Stimulated activated CD4-positive, alpha-beta T cell treated with anti-CD3 and anti-CD28 coated beads, Interleukin-2, amount 100 ng/mL, for 24 hours (primary cell): Measurements from ENCODE around the gene PSMB2.
A peak's percentile ranks its signal among the peaks of the same experiment; 100 is the strongest.

ENCODE experiments used
- DNase-seq, 2 donors: peaks; one replicate each; pipeline ENCODE4 v3.0.0-alpha.2; 2020

The PSMB2 gene

DNA sequence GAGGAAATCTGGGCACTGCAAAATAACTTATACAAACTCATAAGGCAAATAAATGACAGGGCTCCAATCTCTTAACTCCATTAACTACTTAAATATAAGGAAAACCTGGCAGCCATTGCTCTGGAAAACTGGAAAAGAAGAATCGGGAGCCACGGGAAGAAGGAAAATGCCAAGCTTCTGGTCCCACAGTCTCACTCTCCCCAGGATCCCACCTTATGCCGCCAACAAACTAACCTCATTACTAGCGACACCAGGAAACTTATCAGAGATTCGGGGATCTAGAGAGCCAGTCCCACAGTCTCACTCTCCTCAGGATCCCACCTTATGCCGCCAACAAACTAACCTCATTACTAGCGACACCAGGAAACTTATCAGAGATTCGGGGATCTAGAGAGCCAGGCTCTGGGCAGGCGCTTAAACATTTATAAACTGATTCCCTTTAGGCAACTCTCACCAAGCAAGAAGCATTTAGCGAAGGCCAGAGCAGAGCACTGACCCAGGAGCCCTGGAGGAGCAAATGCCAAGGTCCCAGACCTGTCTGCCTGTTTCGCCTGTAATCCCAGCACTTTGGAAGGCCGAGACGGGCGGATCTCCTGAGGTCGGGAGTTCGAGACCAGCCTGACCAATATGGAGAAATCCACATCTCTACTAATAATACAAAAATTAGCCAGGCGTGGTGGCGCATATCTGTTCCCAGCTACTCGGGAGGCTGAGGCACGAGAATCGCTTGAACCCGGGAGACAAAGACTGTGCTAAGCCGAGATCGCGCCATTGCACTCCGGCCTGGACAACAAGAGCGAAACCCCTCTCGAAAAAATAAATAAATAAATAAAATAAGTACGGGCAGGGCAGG lies 720 bp downstream of the PSMB2 start:
- peak in 1 of 2 donors; percentile 9 for DNase-seq

GRCh38 chr1:35637401-35637809 lies 3.9 kb downstream of the PSMB2 start:
- DNase-seq: no peak

DNA sequence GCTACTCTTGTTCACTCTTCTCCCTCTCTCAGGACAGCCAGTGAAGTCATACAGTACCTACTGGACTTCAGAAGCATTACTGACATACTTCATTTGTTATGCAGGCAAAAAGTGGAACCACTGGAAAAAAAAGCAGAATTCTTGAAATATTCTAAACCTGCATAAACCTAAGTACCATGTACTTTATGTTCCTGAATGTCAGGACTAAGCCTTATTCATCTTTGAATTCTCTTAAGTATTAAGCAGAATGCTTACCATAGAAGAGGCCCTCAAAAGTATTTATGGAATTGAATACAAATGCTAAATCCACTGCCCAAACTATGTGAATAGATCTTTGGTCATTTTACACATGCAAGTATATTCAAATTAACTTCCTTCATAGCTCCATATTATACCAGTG lies 7.8 kb downstream of the PSMB2 start:
- no peak for DNase-seq

GRCh38 chr1:35631396-35631795 lies 9.9 kb downstream of the PSMB2 start:
- DNase-seq: no peak

GRCh38 chr1:35629051-35629450 lies 12.3 kb downstream of the PSMB2 start:
- no peak for DNase-seq

- no peak for DNase-seq
Measured at GRCh38 chr1:35623832-35624231, 17.5 kb downstream of the PSMB2 start.

GRCh38 chr1:35622510-35623178 lies 18.7 kb downstream of the PSMB2 start:
- DNase-seq: no peak

DNA sequence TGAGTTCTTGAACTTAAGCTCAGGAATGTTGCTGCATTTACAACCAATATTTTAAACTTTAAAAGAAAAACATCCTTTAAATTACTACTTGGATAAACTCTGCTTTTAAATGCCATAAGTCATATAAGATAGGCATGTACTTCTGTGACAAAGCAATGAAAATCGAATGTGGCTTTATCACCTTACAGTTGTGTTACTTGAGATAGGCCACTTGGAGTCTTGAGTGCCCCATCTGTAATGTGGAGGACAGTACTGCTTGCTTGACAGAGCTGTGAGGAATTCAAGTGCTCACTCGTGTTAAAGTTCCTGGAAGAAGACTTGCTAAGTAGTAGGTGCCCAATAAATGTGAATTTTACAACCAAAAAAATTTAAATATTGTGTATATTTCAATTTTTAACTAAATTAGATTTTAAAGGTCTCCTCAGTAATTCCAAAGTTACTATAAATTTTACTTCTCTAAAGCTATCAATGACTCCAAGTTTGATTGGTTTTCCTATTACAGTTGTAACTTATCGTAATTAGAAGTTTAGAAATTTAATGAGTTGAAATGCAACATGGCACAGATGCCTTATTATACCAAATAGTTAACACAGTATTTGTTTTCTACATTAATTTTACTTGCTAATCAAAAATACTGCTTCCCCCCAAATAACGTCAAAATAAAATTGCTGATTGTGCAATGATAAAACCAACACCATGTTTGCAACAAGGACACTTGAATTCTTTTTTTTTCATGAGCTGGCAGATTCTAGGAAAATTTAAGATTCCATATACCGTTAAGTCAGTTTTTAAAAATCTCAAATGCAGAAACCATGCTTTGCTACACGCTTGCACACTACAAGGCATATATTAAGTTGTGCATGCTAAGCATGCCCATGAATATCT lies 21.8 kb downstream of the PSMB2 start:
- no peak for DNase-seq

- no peak for DNase-seq
Measured at GRCh38 chr1:35615440-35615839, 25.9 kb downstream of the PSMB2 start.

GRCh38 chr1:35611655-35612054 lies 29.7 kb downstream of the PSMB2 start:
- DNase-seq: no peak

GRCh38 chr1:35605867-35606182 lies 35.5 kb downstream of the PSMB2 start:
- no peak for DNase-seq

DNA sequence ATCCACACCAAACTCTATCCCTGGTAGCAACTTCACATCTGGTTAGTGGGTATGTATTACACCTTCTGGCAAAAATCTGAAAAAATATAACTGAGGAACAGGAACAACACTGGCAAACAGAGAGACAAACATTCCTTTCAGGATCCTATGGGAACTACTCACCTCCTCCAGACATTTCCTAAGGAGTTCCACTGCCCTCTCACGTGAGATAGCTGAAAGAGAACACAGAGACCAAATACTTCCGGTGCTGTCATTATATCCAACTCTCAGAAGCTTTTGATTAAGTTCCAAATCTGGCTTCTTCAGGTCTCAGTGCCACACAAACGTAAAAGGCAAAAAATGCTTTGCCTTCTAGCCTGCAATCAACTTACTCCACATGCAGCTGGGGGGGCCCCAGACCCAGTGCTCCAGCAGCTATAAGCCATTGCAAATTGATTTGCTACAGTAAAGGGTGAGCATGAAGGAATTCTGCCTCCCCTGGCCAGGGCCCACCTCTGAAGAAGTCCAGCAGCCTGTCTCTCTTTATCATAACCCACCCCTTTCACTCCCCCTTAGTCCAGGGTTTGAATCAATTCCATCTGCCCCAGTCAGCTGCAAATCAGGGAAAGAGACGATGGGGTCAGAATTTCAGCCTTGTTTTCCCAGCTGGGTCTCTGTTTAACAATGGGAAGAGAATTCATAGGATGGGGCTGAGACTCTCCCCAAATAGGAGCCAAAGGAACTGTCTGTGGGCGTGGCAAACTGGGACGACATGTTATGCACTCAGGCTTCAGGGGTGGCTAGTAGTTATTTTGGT lies 36.1 kb downstream of the PSMB2 start:
- DNase-seq: no peak

GRCh38 chr1:35603941-35604340 lies 37.4 kb downstream of the PSMB2 start:
- DNase-seq: no peak

- DNase-seq: no peak
Measured at GRCh38 chr1:35603468-35603867, 37.9 kb downstream of the PSMB2 start.

GRCh38 chr1:35600593-35600992 lies 40.7 kb downstream of the PSMB2 start:
- DNase-seq: no peak

DNA sequence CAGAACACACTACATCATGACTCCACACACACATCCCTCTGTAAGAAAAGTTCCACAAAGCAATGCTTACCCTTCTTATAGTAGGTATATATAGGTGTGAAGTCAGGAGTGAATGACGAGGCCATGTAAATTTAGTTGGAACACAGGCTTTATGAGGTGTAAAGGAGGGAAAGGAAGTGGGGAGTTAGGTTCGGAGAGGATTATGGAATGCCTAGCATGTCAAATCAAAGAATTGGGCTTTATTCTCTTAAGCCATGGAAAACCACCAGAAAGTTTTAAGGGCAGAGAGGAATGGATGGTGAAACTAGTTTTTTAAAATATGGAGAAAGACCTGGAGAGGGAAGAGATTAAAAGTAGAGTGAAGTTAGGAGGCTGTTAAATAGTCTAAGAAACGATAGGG lies 41.9 kb downstream of the PSMB2 start:
- DNase-seq: no peak

DNA sequence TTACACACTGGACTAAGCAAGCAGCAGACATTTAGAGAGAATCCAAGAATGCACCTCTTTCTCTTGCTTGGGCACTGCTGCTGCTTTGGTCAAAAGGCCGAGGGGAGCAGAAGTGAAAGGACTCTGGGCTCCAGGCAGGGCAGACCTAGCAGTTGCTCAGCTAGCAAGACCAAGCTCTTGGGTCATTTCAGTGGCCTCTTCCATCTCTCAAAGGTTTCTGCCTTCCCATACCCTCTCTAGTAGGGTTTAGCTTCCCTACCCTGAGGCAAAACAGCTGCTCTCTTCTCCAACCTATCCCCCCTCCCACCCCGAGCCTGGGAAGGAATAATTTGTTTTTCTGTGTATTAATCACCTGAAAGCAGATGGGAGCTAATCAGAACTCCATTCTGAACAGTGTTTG lies 42.4 kb downstream of the PSMB2 start:
- DNase-seq: no peak

DNA sequence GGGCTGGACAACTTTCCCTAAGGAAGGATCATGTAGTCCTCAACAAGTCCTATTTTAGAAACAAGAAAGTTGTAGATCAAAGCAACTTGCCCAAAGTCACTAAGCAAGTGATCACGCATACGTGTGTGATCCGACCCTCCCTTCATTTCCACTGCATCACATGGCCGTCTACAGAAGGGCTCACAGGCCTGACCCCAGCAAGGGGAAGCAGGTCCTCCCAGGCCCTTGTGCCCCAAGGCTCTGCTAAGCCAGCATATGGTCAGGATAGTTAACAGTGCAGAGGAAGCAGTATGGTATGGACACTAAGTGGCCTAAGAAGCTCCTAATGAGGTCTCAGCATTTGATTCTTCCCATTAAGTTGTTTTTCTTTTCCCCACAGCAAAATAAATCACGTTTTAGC lies 43.5 kb downstream of the PSMB2 start:
- DNase-seq: no peak

- DNase-seq: no peak
Measured at GRCh38 chr1:35595684-35596083, 45.6 kb downstream of the PSMB2 start.

DNA sequence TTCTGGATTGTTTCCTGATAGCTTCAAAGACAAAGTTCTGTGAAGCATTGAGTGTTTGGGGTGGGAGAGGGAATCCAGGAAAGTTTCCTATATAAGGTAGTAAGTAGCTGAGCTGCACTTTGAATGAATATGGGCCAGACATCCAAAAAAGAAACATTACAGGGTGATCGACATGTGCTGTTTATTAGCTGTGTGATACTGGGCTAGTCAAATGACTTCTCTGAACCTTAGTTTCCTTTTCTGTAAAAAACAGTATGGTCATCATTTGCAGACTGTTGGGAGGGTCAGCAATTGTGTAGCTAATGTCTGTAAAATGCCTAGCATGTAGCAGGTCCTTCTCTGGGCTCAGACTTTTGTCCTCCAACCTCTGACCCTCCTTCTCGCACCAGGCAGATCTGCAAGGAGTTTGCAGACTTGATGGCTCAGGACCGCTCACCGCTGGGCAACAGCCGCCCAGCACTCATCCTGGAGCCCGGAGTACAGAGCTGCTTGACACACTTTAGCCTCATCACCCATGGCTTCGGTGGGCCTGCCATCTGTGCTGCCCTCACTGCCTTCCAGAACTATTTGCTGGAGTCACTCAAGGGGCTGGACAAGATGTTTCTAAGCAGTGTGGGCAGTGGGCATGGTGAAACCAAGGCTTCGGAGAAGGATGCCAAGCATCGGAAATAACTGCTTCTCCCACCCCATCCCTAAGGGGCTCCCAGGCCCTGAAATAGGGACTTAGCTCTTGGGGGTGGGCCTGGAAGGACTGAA lies 47.1 kb downstream of the PSMB2 start:
- no peak for DNase-seq

- DNase-seq: no peak
Measured at GRCh38 chr1:35592991-35593769, 48.1 kb downstream of the PSMB2 start.
